Activated CD4-positive, alpha-beta T cell treated with anti-CD3 and anti-CD28 coated beads for 36 hours (primary cell): Measurements from ENCODE around the gene USP9X. TPM values are rescaled to one million over a fixed set of nuclear protein-coding genes. Genes with fewer than 3 reads are reported as not detected.
"Not testable (repeated sequence)": the region's sequence is repeated elsewhere in the genome, so short reads cannot be mapped to it uniquely, and the experiment has no call there.

ENCODE experiments used
- ATAC-seq: fragments of 200-7000 bp; cut with Tn5 transposase; one replicate; pipeline ENCODE4 v1.10.0; 2021; ENCODE audit warnings: mild to moderate bottlenecking, moderate library complexity
- CTCF ChIA-PET: fragments of 350-600 bp; sonication (Branson Sonifier 250); formaldehyde crosslinking; loops from one replicate; lab custom pipeline; 2021; ENCODE audit warnings: antibody characterized with exemption; lab: Charles Lee
- POLR2A ChIA-PET: fragments of 350-600 bp; sonication (Branson Sonifier 250); formaldehyde crosslinking; loops from one replicate; lab custom pipeline; 2021; ENCODE audit warnings: antibody characterized with exemption, inconsistent platforms; lab: Charles Lee
- DNase-seq: peaks from one replicate; pipeline ENCODE4 v3.0.0-alpha.2; 2020
- H3K27ac Mint-ChIP-seq: one replicate; pipeline ENCODE4 v1.8.0; 2021; ENCODE audit warnings: mixed read lengths
- H3K27me3 Mint-ChIP-seq: one replicate; pipeline ENCODE4 v1.8.0; 2021; ENCODE audit warnings: mixed read lengths
- H3K36me3 Mint-ChIP-seq: one replicate; pipeline ENCODE4 v1.8.0; 2021; ENCODE audit warnings: low read depth, mixed read lengths
- H3K4me1 Mint-ChIP-seq: one replicate; pipeline ENCODE4 v1.8.0; 2021; ENCODE audit warnings: mixed read lengths
- H3K4me3 Mint-ChIP-seq: one replicate; pipeline ENCODE4 v1.8.0; 2021; ENCODE audit warnings: mild to moderate bottlenecking, moderate library complexity, mixed read lengths
- H3K9me3 Mint-ChIP-seq: one replicate; pipeline ENCODE4 v1.8.0; 2021; ENCODE audit warnings: low read depth, mixed read lengths
- intact Hi-C, 2 experiments: fragments of 100-400 bp; cut with DNase I in 1 of 2; cut with micrococcal nuclease in 1 of 2; formaldehyde crosslinking; loops; one replicate each; pipeline versions ENCODE4 v1.14.2 to v1.15.1; 2022 to 2024; cut with DNase I, micrococcal nuclease
- total RNA-seq, 2 experiments: library from RNA; stranded (reverse); gene quantifications; one replicate each; pipeline ENCODE4 v1.2.3, GENCODE V29; 2021

USP9X gene
- total RNA-seq, 2 experiments from 2014 or later = 53.9 to 60.6 TPM

DNA sequence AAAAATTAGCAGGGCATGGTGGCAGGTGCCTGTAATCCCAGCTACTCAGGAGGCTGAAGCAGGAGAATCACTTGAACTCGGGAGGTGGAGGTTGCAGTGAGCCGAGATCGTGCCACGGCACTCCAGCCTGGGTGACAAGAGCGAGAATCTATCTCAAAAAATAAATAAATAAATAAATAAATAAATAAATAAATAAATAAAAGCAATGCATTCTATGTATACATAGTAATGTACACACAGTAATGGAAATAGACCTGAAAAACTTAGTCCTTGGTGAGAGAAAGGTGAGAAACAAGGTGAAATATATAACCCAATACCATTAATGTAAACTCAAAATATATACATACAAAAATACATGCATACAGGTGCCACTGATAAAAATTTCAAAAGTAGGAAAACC is 197.1 kb downstream of the USP9X start:
- CTCF ChIA-PET, H3K27ac Mint-ChIP-seq, DNase-seq, H3K27me3 Mint-ChIP-seq, POLR2A ChIA-PET, H3K36me3 Mint-ChIP-seq, H3K4me1 Mint-ChIP-seq, H3K9me3 Mint-ChIP-seq, intact Hi-C loops, H3K4me3 Mint-ChIP-seq, ATAC-seq: not testable (repeated sequence)

GRCh38 chrX:41285928-41286327 is 200.7 kb downstream of the USP9X start:
- H3K27ac Mint-ChIP-seq, H3K4me1 Mint-ChIP-seq, H3K36me3 Mint-ChIP-seq, intact Hi-C loops, DNase-seq, H3K27me3 Mint-ChIP-seq, H3K4me3 Mint-ChIP-seq, H3K9me3 Mint-ChIP-seq, CTCF ChIA-PET, ATAC-seq: not testable (repeated sequence)
- POLR2A ChIA-PET = interaction anchor here (0.7 kb wide), 1 partner anchor 97 kb away, joined by 3 read pairs; no protein-coding TSS in a partner anchor

Other genes starting within 250 kb of the USP9X start
- 100 to 1,000 TPM; 118 to 207 TPM for gene DDX3X, start 248.7 kb downstream of the USP9X start, total RNA-seq